Measurements from ENCODE around the gene ATP8B1. TPM values are rescaled to one million over a fixed set of nuclear protein-coding genes. Genes with fewer than 3 reads are reported as not detected.

Gene ATP8B1
- total RNA-seq, 1 experiment from 2014 or later = not detected

DNA sequence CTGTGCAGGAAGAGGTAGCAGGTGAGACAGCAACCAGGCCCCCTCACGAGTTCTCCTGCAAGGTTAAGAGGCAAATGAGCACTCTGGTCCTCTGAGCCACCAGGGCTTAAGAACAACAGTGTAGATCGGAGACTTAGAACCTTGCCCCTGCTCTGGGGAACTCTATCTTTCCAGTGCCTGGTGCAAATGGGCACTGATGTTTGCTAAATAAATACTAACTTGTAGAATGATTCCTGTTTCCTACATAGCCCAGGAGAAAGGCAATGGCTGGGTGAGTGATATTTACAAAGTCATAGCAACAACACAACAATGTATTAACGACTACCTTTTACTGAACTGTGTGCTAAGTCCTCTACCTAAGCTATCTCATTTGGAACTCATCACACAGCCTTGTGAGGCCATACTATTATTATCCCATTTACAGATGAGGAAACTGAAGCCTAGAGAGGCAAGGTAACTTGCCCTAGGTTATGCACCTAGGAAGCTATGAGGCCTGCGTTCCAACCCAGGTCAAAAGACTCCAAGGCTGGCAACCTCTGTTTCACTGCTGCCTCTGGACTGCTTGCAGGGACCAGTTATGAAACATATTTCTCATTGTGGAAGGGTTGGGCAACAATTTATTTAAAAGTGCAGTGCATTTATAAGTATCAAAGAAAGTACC lies 4.3 kb downstream of the ATP8B1 start:
- no peak for DNase-seq (ENCODE audit: low spot score)
- in situ Hi-C loops (cut with HindIII; ENCODE audit: low sequenced_read_pairs) = no loop called here

DNA sequence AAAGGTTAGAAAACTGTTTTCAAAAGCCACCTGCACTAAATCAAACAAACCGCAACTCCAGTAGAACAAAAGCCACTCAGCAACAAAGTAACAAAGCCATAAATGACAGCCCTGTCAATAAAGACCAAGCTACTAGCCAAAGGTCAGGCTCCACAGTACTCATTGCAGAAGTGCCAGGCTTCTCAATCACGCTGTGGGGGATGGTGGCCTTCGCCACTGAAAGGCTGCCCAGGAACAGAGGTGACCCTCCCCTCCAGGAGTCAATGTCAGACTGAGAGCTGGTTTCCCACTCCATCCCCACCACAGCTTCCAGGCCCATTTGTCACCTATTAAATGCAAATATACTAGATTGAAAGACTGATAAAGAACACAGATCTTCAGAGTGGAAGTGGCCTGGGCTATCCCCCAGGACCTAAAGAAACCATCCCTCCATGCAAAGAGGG lies 5.9 kb downstream of the ATP8B1 start:
- in situ Hi-C loops (cut with HindIII; ENCODE audit: low sequenced_read_pairs) = no loop called here

GRCh38 chr18:57794951-57795728 lies 8.0 kb downstream of the ATP8B1 start:
- DNase-seq (ENCODE audit: low spot score) = no peak
- in situ Hi-C loops (cut with HindIII; ENCODE audit: low sequenced_read_pairs) = no loop called here

More for the DNA sequence above, 5.9 kb downstream of the ATP8B1 start:
- no peak for DNase-seq (ENCODE audit: low spot score)

DNA sequence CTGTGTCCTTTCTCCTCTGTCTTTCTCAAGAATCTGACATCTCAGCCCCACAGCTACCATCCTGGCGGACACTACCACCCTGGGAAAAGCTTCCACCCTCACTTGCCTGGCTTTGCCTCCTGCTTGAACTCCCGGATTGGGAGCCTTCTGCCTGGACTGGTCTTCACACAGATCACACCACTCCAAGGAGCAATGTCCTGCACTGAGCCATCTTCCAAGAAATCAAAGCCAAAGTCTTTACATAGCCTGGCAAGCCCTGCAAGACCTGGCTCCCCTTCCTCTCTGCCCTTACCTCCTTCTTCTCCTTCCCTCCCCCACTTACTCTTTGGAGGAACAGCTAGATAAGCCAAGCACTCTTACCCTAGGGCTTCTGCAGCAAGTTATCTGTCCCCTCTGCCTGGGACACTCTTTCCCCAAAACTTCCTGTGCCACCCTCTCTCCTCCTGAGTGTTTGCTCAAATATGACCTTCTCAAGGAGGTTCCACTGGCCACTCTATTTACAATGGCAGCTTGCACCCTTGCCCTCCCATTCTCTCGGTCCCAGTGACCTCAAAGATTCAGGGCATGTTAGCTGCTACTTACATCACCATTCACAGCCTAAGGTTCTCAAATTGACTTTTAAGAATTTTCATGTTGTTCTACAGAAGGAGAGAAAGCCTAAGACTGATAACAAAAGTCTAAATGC lies 9.7 kb downstream of the ATP8B1 start:
- in situ Hi-C loops (cut with HindIII; ENCODE audit: low sequenced_read_pairs) = no loop called here
- DNase-seq (ENCODE audit: low spot score) = no peak

DNA sequence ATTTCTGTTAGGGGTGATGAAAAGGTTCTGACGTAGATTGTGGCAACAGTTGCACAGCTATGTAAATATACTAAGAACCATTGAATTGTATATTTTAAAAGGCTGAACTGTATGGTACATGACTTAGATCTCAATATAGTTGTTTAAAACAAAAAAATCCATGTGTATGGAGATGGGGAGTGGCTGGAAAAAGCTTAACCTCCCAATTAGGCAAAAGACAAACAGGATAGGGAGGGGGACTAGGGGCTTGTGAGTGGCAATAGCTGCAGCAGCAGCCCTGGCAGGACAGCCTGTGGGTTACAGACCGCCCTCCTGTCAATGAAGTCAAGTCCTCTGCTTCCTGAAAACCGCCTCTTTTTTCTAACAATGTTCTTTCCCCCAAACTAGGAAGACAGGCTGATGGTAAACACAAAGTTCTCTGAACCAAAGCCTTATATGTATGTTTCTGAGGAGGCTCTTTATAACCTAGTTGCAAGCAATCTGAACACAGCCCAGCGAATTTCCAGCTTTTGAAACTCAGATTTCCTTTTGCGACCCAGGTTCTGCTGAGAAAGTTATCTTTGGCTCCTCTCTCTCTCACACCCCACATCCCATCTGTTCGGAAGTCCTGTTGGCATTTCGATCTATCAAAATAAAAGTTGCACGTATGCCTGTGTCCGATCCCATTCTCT lies 10.3 kb downstream of the ATP8B1 start:
- DNase-seq (ENCODE audit: low spot score) = no peak
- in situ Hi-C loops (cut with HindIII; ENCODE audit: low sequenced_read_pairs) = no loop called here

DNA sequence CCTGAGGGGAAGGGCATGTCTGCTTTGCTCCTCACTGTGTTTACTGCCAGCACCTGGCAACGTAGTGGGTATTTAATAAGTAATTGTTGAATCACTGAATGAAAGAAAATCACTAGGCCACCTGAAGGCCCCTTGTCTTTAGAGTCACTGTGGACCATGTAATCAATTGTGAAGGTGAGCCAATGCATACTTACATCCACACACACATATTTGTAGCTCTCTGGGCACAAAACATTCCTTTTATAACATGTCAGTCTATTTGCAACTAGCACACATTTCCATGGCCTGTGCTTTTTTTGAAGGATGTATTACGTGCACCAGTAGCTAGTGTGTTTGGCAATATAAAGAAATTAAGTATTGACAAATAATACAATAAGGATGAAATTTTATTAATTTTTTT lies 11.2 kb downstream of the ATP8B1 start:
- in situ Hi-C loops (cut with HindIII; ENCODE audit: low sequenced_read_pairs) = no loop called here
- no peak for DNase-seq (ENCODE audit: low spot score)

GRCh38 chr18:57791192-57791591 lies 11.9 kb downstream of the ATP8B1 start:
- in situ Hi-C loops (cut with HindIII; ENCODE audit: low sequenced_read_pairs) = no loop called here
- DNase-seq (ENCODE audit: low spot score) = no peak

DNA sequence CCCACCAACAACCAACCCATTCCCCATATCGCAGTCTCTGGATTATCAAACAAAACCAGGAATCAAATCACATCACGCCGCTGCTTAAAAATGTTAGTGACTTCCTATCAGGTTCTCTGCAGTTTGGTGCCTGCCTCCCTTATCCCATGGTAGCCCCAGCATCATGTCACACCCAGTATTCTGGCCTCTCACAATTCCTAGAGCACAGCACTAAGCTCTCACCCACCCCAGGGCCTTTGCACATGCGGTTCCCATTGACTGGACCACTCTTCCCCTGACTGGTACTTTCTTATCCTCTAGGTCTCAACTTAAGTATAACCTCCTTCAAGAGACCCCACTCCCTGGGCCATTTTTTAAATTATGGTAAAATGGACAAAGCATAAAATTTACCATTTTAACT lies 12.8 kb downstream of the ATP8B1 start:
- in situ Hi-C loops (cut with HindIII; ENCODE audit: low sequenced_read_pairs) = no loop called here
- no peak for DNase-seq (ENCODE audit: low spot score)

GRCh38 chr18:57789759-57790158 lies 13.4 kb downstream of the ATP8B1 start:
- in situ Hi-C loops (cut with HindIII; ENCODE audit: low sequenced_read_pairs) = no loop called here
- DNase-seq (ENCODE audit: low spot score) = no peak

DNA sequence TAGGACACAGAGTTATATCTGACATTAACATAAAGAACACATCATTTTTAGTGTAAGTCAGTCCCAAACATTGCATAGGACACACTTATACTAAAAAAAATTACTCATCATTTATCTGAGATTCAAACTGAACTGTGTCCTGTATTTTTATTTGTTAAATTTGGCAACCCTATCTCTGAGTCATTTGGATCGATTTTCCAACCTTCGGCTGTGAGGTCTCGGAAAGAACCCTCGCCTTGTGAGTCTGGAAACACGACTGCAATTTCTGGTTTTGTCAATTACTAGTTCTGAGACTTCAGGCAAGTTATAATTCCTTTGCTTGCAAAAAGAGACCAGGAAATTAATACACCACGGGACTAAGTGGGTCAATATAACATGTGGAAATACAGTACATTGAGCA lies 14.0 kb downstream of the ATP8B1 start:
- DNase-seq (ENCODE audit: low spot score) = no peak

GRCh38 chr18:57787068-57787685 lies 15.9 kb downstream of the ATP8B1 start:
- in situ Hi-C loops (cut with HindIII; ENCODE audit: low sequenced_read_pairs) = no loop called here
- DNase-seq (ENCODE audit: low spot score) = no peak

More for the DNA sequence above, 14.0 kb downstream of the ATP8B1 start:
- in situ Hi-C loops (cut with HindIII; ENCODE audit: low sequenced_read_pairs) = no loop called here

- in situ Hi-C loops (cut with HindIII; ENCODE audit: low sequenced_read_pairs) = no loop called here
Observed at GRCh38 chr18:57785751-57786437, 17.2 kb downstream of the ATP8B1 start.

GRCh38 chr18:57784801-57785114 lies 18.4 kb downstream of the ATP8B1 start:
- in situ Hi-C loops (cut with HindIII; ENCODE audit: low sequenced_read_pairs) = no loop called here
- no peak for DNase-seq (ENCODE audit: low spot score)

More at GRCh38 chr18:57785751-57786437, 17.2 kb downstream of the ATP8B1 start:
- no peak for DNase-seq (ENCODE audit: low spot score)

GRCh38 chr18:57784034-57784800 lies 18.9 kb downstream of the ATP8B1 start:
- DNase-seq (ENCODE audit: low spot score) = no peak
- in situ Hi-C loops (cut with HindIII; ENCODE audit: low sequenced_read_pairs) = no loop called here

GRCh38 chr18:57782049-57782448 lies 21.1 kb downstream of the ATP8B1 start:
- DNase-seq (ENCODE audit: low spot score) = no peak
- in situ Hi-C loops (cut with HindIII; ENCODE audit: low sequenced_read_pairs) = no loop called here

GRCh38 chr18:57780706-57781347 lies 22.3 kb downstream of the ATP8B1 start:
- DNase-seq (ENCODE audit: low spot score) = no peak
- in situ Hi-C loops (cut with HindIII; ENCODE audit: low sequenced_read_pairs) = no loop called here

- in situ Hi-C loops (cut with HindIII; ENCODE audit: low sequenced_read_pairs) = no loop called here
- DNase-seq (ENCODE audit: low spot score) = no peak
Observed at GRCh38 chr18:57780318-57780705, 22.8 kb downstream of the ATP8B1 start.

GRCh38 chr18:57776767-57777166 lies 26.3 kb downstream of the ATP8B1 start:
- no peak for DNase-seq (ENCODE audit: low spot score)
- in situ Hi-C loops (cut with HindIII; ENCODE audit: low sequenced_read_pairs) = no loop called here
